ENCODE measurements around the gene SLIT3. TPM values are rescaled to one million over a fixed set of nuclear protein-coding genes. Genes with fewer than 3 reads are reported as not detected.

SLIT3 gene
- total and polyA plus RNA-seq, 2 experiments from 2014 or later, result 58.4 to 96.7 TPM

- no peaks in the 10 kb centered on the region for H3K27me3 ChIP-seq
- H2AFZ ChIP-seq, result no peak overlapping the region
- H3K4me1 ChIP-seq (ENCODE audit: insufficient read depth), result peaks cover 32% of the 10 kb centered on the region
- H4K20me1 ChIP-seq (ENCODE audit: insufficient read depth, poor library complexity, severe bottlenecking), result no peaks in the 10 kb centered on the region
- DNase-seq (ENCODE audit: low spot score), result peak; percentile 36
- H3K79me2 ChIP-seq, result peaks cover 9% of the 10 kb centered on the region
- H3K4me3 ChIP-seq, result no peak overlapping the region
- H3K27ac ChIP-seq, result no peak overlapping the region
- no peaks in the 10 kb centered on the region for H3K36me3 ChIP-seq (replicated peaks; ENCODE audit: insufficient read depth, low read depth)
- no peaks in the 10 kb centered on the region for H3K9me2 ChIP-seq (replicated peaks; ENCODE audit: insufficient read depth)
- 76% methylated on average over 11 of the region's 11 CpGs for WGBS (ENCODE audit: low lambda C conversion rate, missing lambda C conversion rate)
- H3K4me2 ChIP-seq, result no peak overlapping the region
- no peaks in the 10 kb centered on the region for H3K9me3 ChIP-seq (ENCODE audit: low read depth)
- TF ChIP-seq EZH2 (IDR thresholded peaks at IDR 0.05; ENCODE audit: borderline replicate concordance) (no peak), CTCF (IDR thresholded peaks at IDR 0.05; ENCODE audit: poor library complexity) (peak; percentile 38), EZH2phosphoT487 (IDR thresholded peaks at IDR 0.05; ENCODE audit: low read depth, severe bottlenecking, unreplicated experiment) (no peak)
Observed at GRCh38 chr5:168992687-168993086, 308.3 kb downstream of the SLIT3 start.

- H3K9me3 ChIP-seq (ENCODE audit: low read depth), result no peaks in the 10 kb centered on the region
- peaks cover 9% of the 10 kb centered on the region for H3K79me2 ChIP-seq
- H3K36me3 ChIP-seq (replicated peaks; ENCODE audit: insufficient read depth, low read depth), result no peaks in the 10 kb centered on the region
- no peak for TF ChIP-seq CTCF (IDR thresholded peaks at IDR 0.05; ENCODE audit: poor library complexity)
- TF ChIP-seq EZH2 (IDR thresholded peaks at IDR 0.05; ENCODE audit: borderline replicate concordance), result no peak
- no peak for TF ChIP-seq EZH2phosphoT487 (IDR thresholded peaks at IDR 0.05; ENCODE audit: low read depth, severe bottlenecking, unreplicated experiment)
- no peak overlapping the region for H3K27ac ChIP-seq
- H3K9me2 ChIP-seq (replicated peaks; ENCODE audit: insufficient read depth), result no peaks in the 10 kb centered on the region
- peaks cover 32% of the 10 kb centered on the region for H3K4me1 ChIP-seq (ENCODE audit: insufficient read depth)
- 65% methylated on average over 5 of the region's 5 CpGs for WGBS (ENCODE audit: low lambda C conversion rate, missing lambda C conversion rate)
- H3K27me3 ChIP-seq, result no peaks in the 10 kb centered on the region
- H2AFZ ChIP-seq, result no peak overlapping the region
- no peak overlapping the region for H3K4me3 ChIP-seq
- no peak overlapping the region for H3K4me2 ChIP-seq
- no peaks in the 10 kb centered on the region for H4K20me1 ChIP-seq (ENCODE audit: insufficient read depth, poor library complexity, severe bottlenecking)
- DNase-seq (ENCODE audit: low spot score), result no peak
Observed at GRCh38 chr5:168992016-168992415, 308.9 kb downstream of the SLIT3 start.

- peaks cover 30% of the 10 kb centered on the region for H3K4me1 ChIP-seq (ENCODE audit: insufficient read depth)
- 87% methylated on average over 2 of the region's 2 CpGs for WGBS (ENCODE audit: low lambda C conversion rate, missing lambda C conversion rate)
- H3K79me2 ChIP-seq, result peaks cover 9% of the 10 kb centered on the region
- no peaks in the 10 kb centered on the region for H3K9me3 ChIP-seq (ENCODE audit: low read depth)
- no peaks in the 10 kb centered on the region for H3K9me2 ChIP-seq (replicated peaks; ENCODE audit: insufficient read depth)
- DNase-seq (ENCODE audit: low spot score), result no peak
- no peaks in the 10 kb centered on the region for H3K36me3 ChIP-seq (replicated peaks; ENCODE audit: insufficient read depth, low read depth)
- no peak overlapping the region for H3K27ac ChIP-seq
- no peak overlapping the region for H3K4me3 ChIP-seq
- TF ChIP-seq CTCF (IDR thresholded peaks at IDR 0.05; ENCODE audit: poor library complexity), result no peak
- TF ChIP-seq EZH2phosphoT487 (IDR thresholded peaks at IDR 0.05; ENCODE audit: low read depth, severe bottlenecking, unreplicated experiment), result no peak
- no peak for TF ChIP-seq EZH2 (IDR thresholded peaks at IDR 0.05; ENCODE audit: borderline replicate concordance)
- H2AFZ ChIP-seq, result no peak overlapping the region
- H3K4me2 ChIP-seq, result no peak overlapping the region
- H4K20me1 ChIP-seq (ENCODE audit: insufficient read depth, poor library complexity, severe bottlenecking), result no peaks in the 10 kb centered on the region
- no peaks in the 10 kb centered on the region for H3K27me3 ChIP-seq
Observed at GRCh38 chr5:168991311-168991710, 309.6 kb downstream of the SLIT3 start.

- no peak for DNase-seq (ENCODE audit: low spot score)
Observed at GRCh38 chr5:168990679-168991078, 310.3 kb downstream of the SLIT3 start.

More at GRCh38 chr5:168990679-168991078, 310.3 kb downstream of the SLIT3 start:
- no peaks in the 10 kb centered on the region for H3K9me2 ChIP-seq (replicated peaks; ENCODE audit: insufficient read depth)
- peaks cover 25% of the 10 kb centered on the region for H3K4me1 ChIP-seq (ENCODE audit: insufficient read depth)
- no peaks in the 10 kb centered on the region for H3K36me3 ChIP-seq (replicated peaks; ENCODE audit: insufficient read depth, low read depth)
- H3K4me3 ChIP-seq, result no peak overlapping the region
- H2AFZ ChIP-seq, result no peak overlapping the region
- no peaks in the 10 kb centered on the region for H3K27me3 ChIP-seq
- H4K20me1 ChIP-seq (ENCODE audit: insufficient read depth, poor library complexity, severe bottlenecking), result no peaks in the 10 kb centered on the region
- WGBS (ENCODE audit: low lambda C conversion rate, missing lambda C conversion rate), result 64% methylated on average over 4 of the region's 4 CpGs
- no peak for TF ChIP-seq EZH2 (IDR thresholded peaks at IDR 0.05; ENCODE audit: borderline replicate concordance)
- TF ChIP-seq CTCF (IDR thresholded peaks at IDR 0.05; ENCODE audit: poor library complexity), result no peak
- no peak for TF ChIP-seq EZH2phosphoT487 (IDR thresholded peaks at IDR 0.05; ENCODE audit: low read depth, severe bottlenecking, unreplicated experiment)
- no peaks in the 10 kb centered on the region for H3K9me3 ChIP-seq (ENCODE audit: low read depth)
- no peak overlapping the region for H3K27ac ChIP-seq
- H3K4me2 ChIP-seq, result no peak overlapping the region
- peaks cover 9% of the 10 kb centered on the region for H3K79me2 ChIP-seq
